Left colon (tissue), 2 donors: Measurements from ENCODE around the gene OXCT2. TPM values are rescaled to one million over a fixed set of nuclear protein-coding genes. Genes with fewer than 3 reads are reported as not detected.
"Not testable (repeated sequence)": the region's sequence is repeated elsewhere in the genome, so short reads cannot be mapped to it uniquely, and the experiment has no call there.

ENCODE experiments used
- ATAC-seq: fragments of 200-7000 bp; cut with Tn5 transposase; one replicate; pipeline ENCODE4 v1.9.1; 2020; ENCODE audit warnings: mild to moderate bottlenecking, moderate library complexity
- DNase-seq, 2 donors: peaks; one replicate each; pipeline ENCODE4 v3.0.0-alpha.2; 2020
- intact Hi-C, 2 donors: fragments of 100-400 bp; cut with DNase I in 1 of 2; cut with micrococcal nuclease in 1 of 2; formaldehyde crosslinking; loops; one replicate each; pipeline versions ENCODE4 v1.11.2 to v1.14.0; 2022; cut with DNase I, micrococcal nuclease
- long read RNA-seq: library from polyadenylated mRNA; unstranded; transcript quantifications from one replicate; pipeline ENCODE4 v2.0.0, GENCODE V29; 2021
- total RNA-seq, 2 donors: library from RNA; stranded (reverse); fragmentation: NEBNext Ultra II Directional; extraction: Animal tissue kit (Norgen Biotek cat#: 25700); gene quantifications; one replicate each; pipeline ENCODE4 v1.2.1, GENCODE V29; 2021
- donor health status: DM: no; HTN: no; CAD: no.
- donor health status: DM: yes; HTN: yes; CAD: no.

OXCT2 gene
- total RNA-seq: 1 to 10 TPM; 1.4 to 3.0 TPM
- long read RNA-seq: 0 reads

DNA sequence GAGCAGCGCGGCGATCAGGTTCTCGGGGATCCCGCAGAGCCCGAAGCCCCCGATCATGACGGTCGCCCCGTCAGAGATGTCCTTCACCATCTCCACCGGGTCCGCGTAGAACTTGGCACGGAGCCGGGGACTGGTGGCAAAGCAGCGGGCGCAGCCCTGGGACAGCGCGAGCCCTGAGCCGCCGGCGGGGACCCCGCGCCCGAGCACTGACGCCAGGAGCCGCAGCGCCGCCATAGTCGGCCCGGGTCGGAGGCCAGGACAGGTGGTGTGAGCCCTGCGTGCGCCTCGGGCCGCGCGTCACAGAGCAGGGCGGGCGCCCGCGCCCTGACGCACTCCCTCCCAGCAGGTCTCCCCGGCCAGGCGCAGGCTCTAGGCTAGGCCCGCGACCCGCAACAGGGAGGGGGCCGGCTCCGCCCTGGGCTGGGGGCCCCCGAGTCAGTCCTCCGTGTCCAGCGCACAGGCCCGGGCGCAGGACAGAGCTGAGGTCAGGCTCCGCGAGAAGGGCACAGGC, at the start of gene OXCT2:
TSS of gene OXCT2 (minus strand) at position 327 of the 511 bp plus-strand sequence. CDS start at position 234, 93 bp downstream.
- DNase-seq, ATAC-seq, intact Hi-C loops: not testable (repeated sequence)

DNA sequence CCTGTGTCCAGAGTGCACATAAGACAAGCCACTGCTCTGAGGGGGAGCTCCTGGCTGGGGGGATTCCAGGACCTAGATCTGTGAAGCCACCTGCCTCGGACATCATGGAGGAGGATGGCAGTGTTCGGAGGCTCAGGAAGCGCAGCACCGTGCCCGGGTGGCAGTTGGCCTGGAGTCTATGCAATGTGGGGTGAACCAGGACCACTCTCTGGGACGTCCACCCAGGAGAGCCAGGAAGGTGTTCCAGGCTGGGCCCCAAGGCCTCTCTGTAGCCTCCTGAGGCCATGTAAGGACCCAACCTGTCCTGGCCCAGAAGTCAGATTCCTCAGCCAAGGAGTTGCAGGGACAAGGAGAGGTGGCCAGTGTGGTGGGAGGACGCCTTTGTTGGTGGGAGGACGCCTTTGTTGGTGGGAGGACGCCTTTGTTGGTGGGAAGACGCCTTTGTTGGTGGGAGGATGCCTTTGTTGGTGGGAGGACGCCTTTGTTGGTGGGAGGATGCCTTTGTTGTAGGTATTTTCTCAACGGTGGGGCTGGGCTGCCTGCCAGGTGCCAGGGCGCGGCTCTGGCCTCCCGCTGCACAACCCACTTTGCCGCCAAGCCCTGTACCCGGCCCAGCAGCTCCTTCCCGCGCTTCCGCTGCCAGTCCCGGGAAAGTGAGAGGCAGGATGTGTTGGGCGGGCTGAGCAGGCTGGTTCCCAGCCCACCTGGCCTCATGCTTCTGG, 48.1 kb upstream of the OXCT2 start:
- intact Hi-C loops: loop anchor here (5.0 to 10.0 kb wide), 3 partner anchors 76 to 153 kb away; partner anchors contain the start of gene MFSD2A (in 1 of the 2)
- peak; percentile 49 for ATAC-seq
- peak; percentile 82 to 88 for DNase-seq

DNA sequence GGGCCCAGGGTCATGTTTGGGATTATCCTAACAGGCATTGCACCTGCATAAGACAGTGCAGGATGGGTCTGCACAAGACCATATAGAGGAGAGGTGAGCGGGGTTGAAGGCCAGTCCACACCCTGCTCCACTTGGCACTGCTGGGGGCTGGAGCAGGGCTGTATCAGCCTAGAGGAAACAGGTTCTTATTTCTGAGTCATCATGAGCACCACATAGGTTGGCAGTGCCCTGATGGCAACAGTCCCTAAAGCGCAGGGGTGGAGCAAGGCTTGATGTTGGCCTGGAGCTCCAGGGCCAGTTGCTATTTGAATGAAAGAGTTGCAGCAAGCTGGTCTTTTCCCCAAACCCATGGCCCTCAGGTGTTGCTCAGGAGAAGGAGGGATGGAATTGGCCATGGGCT, 47.3 kb upstream of the OXCT2 start:
- DNase-seq: peak; percentile 76 to 91
- ATAC-seq: peak; percentile 76
- intact Hi-C loops: loop anchor here (5.0 to 10.0 kb wide), 3 partner anchors 76 to 154 kb away; partner anchors contain the start of gene MFSD2A (in 1 of the 2)

DNA sequence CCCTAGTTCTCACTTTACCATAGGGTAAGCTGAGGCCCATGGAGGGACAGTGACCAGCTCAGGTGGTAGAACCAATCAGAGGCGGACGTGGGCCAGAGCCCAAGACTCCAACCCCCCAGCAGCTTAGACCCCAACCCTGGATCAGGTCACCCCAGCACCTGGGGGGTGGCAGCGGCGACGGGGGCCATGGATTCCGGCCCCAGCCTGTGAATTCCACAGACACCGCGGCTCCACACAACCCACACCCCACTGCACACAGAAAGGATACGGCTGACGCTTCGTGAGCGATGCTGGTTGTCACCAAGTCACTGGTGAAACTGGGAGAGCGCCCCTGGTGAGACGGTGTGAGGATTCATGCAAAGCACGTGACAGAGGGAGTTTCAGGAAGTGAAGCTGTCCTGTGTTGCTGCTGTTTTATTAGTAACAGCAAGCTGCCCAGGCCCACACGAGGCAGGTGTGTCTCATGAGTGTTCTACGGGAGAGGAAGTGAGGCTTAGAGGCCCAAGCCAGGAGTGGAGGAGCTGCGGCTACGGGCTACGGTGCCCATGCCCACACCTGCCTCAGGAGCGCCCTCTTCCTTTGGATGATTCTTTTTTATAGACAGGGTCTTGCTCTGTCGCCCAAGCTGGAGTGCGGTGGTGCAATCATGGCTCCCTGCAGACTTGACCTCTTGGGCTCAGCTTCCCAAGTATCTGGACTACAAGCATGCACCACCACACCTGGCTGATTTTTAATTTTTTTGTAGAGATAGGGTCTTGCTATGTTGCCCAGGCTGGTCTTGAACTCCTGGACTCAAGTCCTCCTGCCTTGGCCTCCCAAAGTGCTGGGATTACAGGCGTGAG, 46.2 kb upstream of the OXCT2 start:
- peak; percentile 84 to 96 for DNase-seq
- intact Hi-C loops: loop anchor here (5.0 to 10.0 kb wide), 3 partner anchors 77 to 155 kb away; partner anchors contain the start of gene MFSD2A (in 1 of the 2)

DNA sequence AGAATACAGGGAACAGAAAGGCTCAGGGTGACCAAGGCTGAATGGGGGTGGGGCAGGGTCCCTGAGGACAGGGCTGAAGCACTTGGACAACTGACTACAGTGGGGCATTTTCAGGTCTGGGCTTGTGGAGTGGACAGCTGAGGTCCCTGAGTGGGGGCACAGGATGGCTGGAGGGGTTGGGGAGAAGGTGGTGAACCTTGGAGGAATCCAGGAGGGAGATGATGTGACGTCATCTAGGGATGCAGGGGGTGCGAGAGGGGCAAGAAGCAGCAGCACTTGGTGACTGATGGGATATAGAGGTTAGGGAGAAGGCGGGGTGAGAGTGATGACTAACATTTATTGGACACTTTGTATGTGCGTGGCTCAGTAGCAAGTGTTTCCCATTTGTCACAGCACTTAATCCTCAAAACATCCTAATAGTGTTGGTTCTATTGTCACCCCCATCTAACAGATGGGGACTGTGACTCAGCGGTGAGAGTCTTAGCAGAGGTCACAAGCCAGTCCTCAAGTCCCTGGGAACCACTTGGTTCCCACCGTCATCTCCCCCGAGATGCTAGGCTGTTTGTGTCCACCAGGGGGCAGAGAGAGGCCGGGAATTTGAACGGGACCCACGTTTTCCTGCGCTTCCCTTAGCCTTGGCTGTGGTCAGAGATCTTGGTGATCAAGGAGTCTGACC, 45.4 kb upstream of the OXCT2 start:
- ATAC-seq: peak; percentile 52
- intact Hi-C loops: loop anchor here (5.0 to 10.0 kb wide), 3 partner anchors 78 to 156 kb away; partner anchors contain the start of gene MFSD2A (in 1 of the 2)

More for the DNA sequence above, 46.2 kb upstream of the OXCT2 start:
- ATAC-seq: peak; percentile 79

DNA sequence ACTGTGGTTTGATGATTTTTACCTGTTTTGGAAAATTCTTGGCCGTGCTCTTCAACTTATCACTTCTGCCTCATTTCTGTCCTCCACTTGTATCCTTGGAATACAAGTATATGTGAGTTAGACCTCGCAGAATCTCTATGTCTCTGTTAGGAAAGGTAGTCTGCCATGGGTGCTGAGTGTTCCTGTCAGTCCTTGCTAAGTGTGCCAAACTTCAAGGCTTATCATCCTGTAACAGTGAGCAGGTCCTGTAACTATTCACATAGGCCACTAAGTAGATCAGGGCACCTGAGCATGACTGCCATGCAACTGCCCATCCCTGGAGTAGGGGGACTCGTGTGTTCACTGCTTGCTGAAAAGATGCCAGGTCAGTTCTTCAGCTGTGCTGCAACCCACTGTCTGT, 41.8 kb upstream of the OXCT2 start:
- intact Hi-C loops: loop anchor here (10.0 kb wide), 2 partner anchors 82 to 142 kb away; partner anchors contain the start of gene MFSD2A (in 1 of the 2)
- no peak for ATAC-seq
- no peak for DNase-seq

More for the DNA sequence above, 45.4 kb upstream of the OXCT2 start:
- DNase-seq: peak; percentile 64 to 65

DNA sequence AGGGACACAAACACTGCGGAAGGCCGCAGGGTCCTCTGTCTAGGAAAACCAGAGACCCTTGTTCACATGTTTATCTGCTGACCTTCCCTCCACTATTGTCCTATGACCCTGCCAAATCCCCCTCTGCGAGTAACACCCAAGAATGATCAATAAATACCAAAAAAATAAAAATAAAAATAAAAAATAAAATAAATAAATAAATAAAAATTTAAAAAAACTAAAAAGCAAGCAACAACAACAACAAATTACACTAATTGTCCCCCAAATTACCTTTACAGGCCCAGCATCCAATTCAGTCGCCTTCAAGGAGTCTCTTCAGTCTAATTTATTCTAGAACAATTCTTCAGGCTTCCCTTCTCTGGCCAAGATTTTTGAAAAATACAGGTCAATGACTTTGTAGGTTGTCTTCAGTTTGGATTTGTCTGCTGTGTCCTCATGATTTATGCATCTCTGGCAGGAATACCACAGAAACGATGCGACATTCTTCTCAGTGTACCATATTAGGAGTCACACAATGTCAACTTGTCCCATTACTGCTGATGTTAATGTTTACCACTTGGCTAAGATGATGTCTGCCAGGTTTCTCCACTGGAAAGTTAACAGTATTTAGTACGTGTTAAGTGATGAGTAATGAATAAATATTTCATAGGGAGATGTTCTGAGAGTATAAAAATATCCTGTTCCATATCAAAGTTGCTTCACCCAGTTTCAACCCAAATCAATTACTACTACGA, 37.8 kb upstream of the OXCT2 start:
- intact Hi-C loops: no loop called here
- ATAC-seq (no peak), DNase-seq (no peak)

DNA sequence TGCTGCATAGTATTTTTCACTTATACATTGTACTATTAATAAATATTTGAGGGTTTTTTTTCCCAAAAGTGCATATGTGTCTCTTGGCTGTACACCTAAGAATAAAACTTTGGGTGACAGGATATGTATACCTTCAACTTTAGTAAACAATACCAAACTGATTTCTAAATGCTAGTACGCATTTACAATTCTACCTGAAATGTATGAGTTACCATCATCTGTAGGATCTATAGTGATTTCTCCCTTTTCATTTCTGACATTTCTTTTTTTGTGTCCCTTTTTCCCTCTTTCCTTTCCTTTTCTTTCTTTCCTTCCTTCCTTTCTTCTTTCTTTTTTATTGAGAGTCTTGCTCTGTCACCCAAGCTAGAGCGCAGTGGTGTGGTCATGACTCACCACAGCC, 34.2 kb upstream of the OXCT2 start:
- DNase-seq (no peak), ATAC-seq (no peak)
- intact Hi-C loops: no loop called here

DNA sequence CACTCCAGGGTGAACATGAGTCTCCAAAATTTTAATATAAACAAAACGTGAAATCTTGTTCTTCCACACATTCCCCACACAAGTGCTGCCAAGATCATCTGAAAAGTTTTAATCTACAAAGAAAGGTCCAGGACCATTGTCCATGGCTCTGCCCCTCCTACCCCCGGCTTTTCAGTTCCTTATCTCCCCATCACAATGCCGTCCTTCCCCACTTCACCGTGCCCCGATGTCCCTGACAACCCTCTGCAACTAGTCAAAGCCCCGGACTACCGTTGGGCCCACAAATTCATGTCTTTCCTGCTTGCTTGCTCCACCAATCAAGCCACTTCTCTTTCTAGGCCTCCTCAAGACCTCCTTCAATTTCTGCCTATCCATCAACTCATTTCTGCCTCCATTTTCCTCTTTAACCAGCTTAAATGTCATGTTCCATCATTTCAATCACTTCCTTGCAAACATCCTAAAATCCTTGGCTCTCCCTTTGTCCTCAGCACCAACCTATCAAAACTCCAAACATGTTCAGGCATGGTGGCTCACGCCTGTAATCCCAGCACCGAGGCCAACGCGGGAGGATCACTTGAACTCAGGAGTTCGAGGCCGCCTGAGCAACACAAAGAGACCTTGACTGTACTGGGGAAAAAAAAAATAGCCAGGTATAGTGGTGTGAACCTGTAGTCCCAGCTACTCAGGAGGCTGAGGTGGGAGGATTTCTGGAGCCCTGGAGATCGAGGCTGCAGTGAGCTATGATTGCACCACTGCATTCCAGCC, 31.5 kb upstream of the OXCT2 start:
- intact Hi-C loops: no loop called here
- no peak for ATAC-seq

DNA sequence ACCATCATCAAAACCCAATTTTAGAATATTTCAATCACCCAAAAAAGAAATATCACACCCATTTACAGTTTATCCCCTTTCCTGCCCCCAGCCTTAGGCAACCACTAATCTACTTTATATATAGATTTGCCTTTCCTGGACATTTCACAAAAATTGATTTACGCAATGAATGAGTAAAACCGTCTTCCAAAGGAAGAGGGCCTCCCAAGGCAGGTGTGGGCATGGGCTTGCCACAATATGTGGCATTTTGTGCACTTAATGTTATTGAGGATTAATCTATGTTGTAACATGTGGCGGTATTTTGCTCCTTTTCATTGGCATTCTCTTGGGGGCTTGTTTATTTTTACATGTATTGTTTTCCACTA, 29.3 kb upstream of the OXCT2 start:
- ATAC-seq (no peak), DNase-seq (no peak)
- intact Hi-C loops: no loop called here

More for the DNA sequence above, 31.5 kb upstream of the OXCT2 start:
- no peak for DNase-seq

DNA sequence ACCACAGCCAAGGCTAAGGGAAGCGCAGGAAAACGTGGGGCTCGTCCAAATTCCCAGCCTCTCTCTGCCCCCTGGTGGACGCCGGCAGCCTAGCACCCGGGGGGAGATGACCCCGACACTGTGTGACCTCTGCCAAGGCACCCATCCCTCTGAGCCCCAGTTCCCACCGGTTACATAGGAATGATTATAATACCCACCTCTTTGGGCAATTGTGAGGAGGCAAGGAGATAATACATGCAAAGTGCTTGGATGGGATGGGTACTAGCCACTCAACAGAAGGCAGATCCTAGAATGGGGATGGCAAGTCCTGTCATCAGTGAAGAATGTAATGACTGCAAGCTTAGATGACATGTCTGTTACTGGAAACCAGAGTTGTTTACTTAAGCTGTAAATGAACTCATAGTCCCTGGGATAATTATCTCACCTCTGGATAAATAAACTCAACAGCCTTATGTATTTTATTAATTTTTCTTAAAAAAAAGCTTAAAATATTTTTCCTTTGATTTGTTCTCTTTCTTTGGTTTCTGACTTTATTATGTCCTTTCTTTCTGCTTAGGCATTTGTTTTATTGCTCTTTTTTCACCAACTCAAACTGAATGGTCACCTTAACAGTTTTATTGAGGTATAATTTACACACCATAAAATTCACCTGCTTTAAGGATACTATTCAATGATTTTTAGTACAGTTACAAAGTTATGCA, 28.8 kb upstream of the OXCT2 start:
- intact Hi-C loops: no loop called here
- ATAC-seq: peak; percentile 79

DNA sequence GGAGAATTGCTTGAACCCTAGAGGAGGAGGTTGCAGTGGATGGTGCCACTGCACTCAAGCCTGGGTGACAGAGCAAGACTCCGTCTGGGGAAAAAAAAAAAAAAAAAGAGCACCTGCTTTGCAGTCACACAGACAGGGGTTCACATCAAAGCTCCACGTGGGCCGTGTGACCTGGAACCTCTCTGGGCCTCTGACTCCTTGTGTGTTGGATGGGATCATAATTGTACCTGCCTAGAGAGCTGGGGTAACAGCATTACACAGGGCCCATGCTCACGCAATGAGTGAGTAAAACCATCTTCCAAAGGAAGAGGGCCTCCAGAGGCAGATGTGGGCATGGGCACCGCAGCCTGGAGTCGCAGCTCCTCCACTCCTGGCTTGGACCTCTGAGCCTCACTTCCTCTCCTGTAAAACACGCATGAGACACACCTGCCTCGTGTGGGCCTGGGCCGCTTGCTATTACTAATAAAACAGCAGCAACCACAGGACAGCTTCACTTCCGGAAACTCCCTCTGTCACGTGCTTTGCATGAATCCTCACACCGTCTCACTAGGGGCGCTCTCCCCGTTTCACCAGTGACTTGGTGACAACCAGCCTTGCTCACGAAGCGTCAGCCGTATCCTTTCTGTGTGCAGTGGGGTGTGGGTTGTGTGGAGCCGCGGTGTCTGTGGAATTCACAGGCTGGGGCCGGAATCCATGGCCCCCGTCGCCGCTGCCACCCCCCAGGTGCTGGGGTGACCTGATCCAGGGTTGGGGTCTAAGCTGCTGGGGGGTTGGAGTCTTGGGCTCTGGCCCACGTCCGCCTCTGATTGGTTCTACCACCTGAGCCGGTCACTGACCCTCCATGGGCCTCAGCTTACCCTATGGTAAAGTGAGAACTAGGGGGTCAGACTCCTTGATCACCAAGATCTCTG, 28.0 kb upstream of the OXCT2 start:
- intact Hi-C loops: not testable (repeated sequence)
- peak; percentile 90 to 92 for DNase-seq
- ATAC-seq: peak; percentile 91

More for the DNA sequence above, 28.8 kb upstream of the OXCT2 start:
- DNase-seq: peak; percentile 63 to 78

DNA sequence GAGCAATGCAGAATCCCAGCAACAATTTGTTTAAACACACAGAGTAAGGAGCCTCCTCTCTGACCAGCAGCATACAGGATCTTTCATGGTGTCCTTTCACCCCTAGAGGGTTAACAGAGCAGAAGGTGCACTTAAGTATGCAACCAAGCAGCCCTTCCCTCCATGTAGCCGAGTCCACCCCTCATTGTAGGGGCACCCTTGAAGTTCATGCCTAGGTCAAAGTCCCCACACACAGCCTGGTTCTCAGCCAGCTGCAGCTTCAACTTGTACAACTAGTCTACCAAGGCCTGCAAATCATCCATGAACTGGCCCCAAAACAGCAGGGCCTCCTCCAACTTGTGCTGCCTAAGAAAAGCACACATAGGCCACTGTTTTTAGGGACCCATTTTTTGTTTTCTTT, 24.5 kb upstream of the OXCT2 start:
- intact Hi-C loops: no loop called here
- DNase-seq (no peak), ATAC-seq (no peak)

DNA sequence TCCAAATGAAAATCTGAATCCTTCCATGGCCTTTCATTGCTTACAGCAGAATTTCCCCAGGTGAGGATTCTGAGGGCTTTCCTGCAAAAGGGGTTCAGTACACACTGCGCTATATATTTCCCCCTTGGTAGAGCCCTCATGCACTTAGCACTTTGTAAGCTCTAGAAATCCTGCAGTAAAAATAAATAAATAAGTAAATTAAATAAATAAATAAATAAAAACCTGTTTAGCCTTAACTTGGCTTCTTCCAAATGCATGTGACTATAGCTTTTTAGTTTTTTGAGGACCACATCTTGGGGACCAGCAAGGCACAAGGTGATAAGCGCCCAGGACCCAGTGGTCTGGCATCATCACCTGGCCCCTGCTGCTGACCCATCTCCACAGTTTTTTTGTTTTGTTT, 20.7 kb upstream of the OXCT2 start:
- intact Hi-C loops: no loop called here
- no peak for DNase-seq
- no peak for ATAC-seq

DNA sequence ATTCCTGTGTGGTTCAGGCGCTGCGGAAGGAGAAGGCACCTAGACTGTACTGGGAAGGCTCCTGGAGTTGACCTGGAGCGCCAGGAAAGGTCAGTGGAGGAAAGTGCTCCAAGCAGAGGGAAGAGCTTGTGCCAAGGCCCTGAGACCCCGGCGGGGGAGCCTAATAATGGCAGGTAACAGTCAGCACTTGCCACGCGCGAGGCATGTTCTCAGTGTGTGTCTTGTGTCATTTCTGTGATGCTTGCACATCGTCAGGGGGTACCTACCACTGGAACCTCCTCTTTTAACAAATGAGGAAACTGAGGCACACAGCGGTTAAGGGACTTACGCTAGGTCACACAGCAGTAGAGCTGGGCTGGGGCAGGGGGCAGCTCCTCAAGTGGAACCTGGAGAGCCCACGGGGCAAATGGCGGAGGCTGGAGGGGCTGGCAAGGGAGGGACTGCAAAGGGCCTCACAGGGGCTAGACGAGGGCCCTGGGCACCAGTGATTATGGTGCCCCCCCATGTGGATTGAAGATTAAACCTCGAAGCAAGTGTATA, 18.5 kb upstream of the OXCT2 start:
- intact Hi-C loops: no loop called here
- no peak for DNase-seq
- no peak for ATAC-seq
